Fibroblast of lung (primary cell): ENCODE data around the gene TMPRSS15. TPM values are rescaled to one million over a fixed set of nuclear protein-coding genes. Genes with fewer than 3 reads are reported as not detected.

Experiments used
- DNase-seq, 2 donors: peaks; one replicate each; pipeline versions ENCODE4 v3.0.0 to v3.0.0-alpha.2; 2010; ENCODE audit warnings: low read depth in 2 of 2
- H2AFZ ChIP-seq: 2 replicates; pipeline ENCODE4 v1.5.1; 2012; ENCODE audit warnings: low read length, control low read depth, inconsistent platforms
- H3K27ac ChIP-seq: 2 replicates; pipeline ENCODE4 v1.5.1; 2011; ENCODE audit warnings: low read length, control low read depth; ENCODE audit not compliant: insufficient read depth
- H3K27me3 ChIP-seq: 2 replicates; pipeline ENCODE4 v1.5.1; 2011; ENCODE audit warnings: mild to moderate bottlenecking, low read length; ENCODE audit not compliant: control insufficient read depth, insufficient read depth
- H3K36me3 ChIP-seq: 2 replicates; pipeline ENCODE4 v1.5.1; 2011; ENCODE audit warnings: low read length; ENCODE audit not compliant: control insufficient read depth, insufficient read depth
- H3K4me1 ChIP-seq: 2 replicates; pipeline ENCODE4 v1.5.1; 2011; ENCODE audit warnings: low read length; ENCODE audit not compliant: control insufficient read depth, insufficient read depth; ENCODE audit errors: extremely low read depth
- H3K4me2 ChIP-seq: 2 replicates; pipeline ENCODE4 v1.5.1; 2011; ENCODE audit warnings: low read length, control low read depth; ENCODE audit not compliant: insufficient read depth; ENCODE audit errors: extremely low read depth
- H3K4me3 ChIP-seq, 4 experiments: fragments of 200-600 bp in 1 of 4; sonication (generic) in 1 of 4; replicated peaks in 1 of 4; 2 replicates each; pipeline ENCODE4 v1.5.1; 2011 to 2016; ENCODE audit warnings: low read length in 4 of 4, low read depth in 3 of 4, mild to moderate bottlenecking in 3 of 4, control low read depth in 2 of 4, inconsistent platforms in 1 of 4, mixed read lengths in 1 of 4; ENCODE audit not compliant: insufficient read depth in 1 of 4; ENCODE audit errors: control extremely low read depth in 1 of 4
- H3K79me2 ChIP-seq: 2 replicates; pipeline ENCODE4 v1.5.1; 2012; ENCODE audit warnings: mild to moderate bottlenecking, low read length, inconsistent platforms; ENCODE audit not compliant: control insufficient read depth, insufficient read depth
- H3K9ac ChIP-seq: 2 replicates; pipeline ENCODE4 v1.5.1; 2011; ENCODE audit warnings: mild to moderate bottlenecking, low read length, control low read depth; ENCODE audit not compliant: insufficient read depth
- H3K9me3 ChIP-seq: 2 replicates; pipeline ENCODE4 v1.5.1; 2012; ENCODE audit warnings: low read depth, low read length; ENCODE audit not compliant: control insufficient read depth, insufficient read depth
- H4K20me1 ChIP-seq: 2 replicates; pipeline ENCODE4 v1.5.1; 2011; ENCODE audit warnings: low read length; ENCODE audit not compliant: control insufficient read depth, insufficient read depth; ENCODE audit errors: extremely low read depth
- EZH2 ChIP-seq: IDR thresholded peaks from 2 replicates; pipeline ENCODE4 v1.5.1; 2012; ENCODE audit warnings: low read length, control low read depth, mild to moderate bottlenecking; ENCODE audit errors: missing control alignments
- polyA plus RNA-seq, 2 donors: library from polyadenylated mRNA; depleted of rRNA in 1 of 2; stranded (reverse) in 1 of 2; unstranded in 1 of 2; fragments of >200 nt; gene quantifications; 2 replicates each; pipeline ENCODE4 v1.2.1, GENCODE V29; 2011 to 2012; ENCODE audit warnings: missing spikeins in 1 of 2
- total RNA-seq: library from RNA; depleted of rRNA; stranded (reverse); fragments of >200 nt; gene quantifications from 2 replicates; pipeline ENCODE4 v1.2.1, GENCODE V29; 2014
- TF ChIP-seq, protein P1 (sequence below), 2 donors: IDR thresholded peaks in 1 of 2; conservative IDR thresholded peaks in 1 of 2; 1 replicate in 1 of 2; 2 replicates in 1 of 2; pipeline ENCODE4 v1.5.1; 2011 to 2012; ENCODE audit warnings: low read length in 2 of 2, control low read depth in 1 of 2, inconsistent platforms in 1 of 2, low read depth in 1 of 2, mild to moderate bottlenecking in 1 of 2

The TMPRSS15 gene
- total and polyA plus RNA-seq, 2 donors (not counting 1 experiment from before 2014, with no cell fraction given), result not detected

DNA sequence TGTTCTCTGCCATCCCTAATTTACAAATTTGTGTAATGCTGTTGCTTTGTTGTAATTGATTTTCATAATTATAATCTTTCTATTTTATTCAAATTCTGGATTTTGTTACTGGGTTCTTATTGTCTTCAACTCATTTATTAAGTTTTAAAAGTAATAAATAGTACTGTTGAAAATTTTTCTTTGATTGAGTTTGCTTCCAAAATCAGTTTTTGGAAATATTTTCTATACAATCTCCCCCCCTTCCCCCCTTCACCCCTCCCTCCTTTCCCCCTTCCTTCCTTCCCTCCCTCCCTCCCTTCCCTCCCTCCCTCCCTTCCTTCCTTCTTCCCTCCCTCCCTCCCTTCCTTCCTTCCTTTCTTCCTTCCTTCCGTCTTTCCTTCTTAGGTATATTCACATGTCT is 6.0 kb upstream of the TMPRSS15 start:
- H3K36me3 ChIP-seq, result no peaks in the 10 kb centered on the region
- no peak overlapping the region for H3K27ac ChIP-seq
- H3K4me2 ChIP-seq, result no peak overlapping the region
- DNase-seq, result no peak
- H3K4me3 ChIP-seq, result no peak overlapping the region
- H3K9me3 ChIP-seq, result no peaks in the 10 kb centered on the region
- no peaks in the 10 kb centered on the region for H3K79me2 ChIP-seq
- no peaks in the 10 kb centered on the region for H3K4me1 ChIP-seq
- no peak overlapping the region for H2AFZ ChIP-seq
- H3K27me3 ChIP-seq, result no peaks in the 10 kb centered on the region
- TF ChIP-seq EZH2, result no peak
- TF ChIP-seq, protein P1, sequence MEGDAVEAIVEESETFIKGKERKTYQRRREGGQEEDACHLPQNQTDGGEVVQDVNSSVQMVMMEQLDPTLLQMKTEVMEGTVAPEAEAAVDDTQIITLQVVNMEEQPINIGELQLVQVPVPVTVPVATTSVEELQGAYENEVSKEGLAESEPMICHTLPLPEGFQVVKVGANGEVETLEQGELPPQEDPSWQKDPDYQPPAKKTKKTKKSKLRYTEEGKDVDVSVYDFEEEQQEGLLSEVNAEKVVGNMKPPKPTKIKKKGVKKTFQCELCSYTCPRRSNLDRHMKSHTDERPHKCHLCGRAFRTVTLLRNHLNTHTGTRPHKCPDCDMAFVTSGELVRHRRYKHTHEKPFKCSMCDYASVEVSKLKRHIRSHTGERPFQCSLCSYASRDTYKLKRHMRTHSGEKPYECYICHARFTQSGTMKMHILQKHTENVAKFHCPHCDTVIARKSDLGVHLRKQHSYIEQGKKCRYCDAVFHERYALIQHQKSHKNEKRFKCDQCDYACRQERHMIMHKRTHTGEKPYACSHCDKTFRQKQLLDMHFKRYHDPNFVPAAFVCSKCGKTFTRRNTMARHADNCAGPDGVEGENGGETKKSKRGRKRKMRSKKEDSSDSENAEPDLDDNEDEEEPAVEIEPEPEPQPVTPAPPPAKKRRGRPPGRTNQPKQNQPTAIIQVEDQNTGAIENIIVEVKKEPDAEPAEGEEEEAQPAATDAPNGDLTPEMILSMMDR (conservative IDR thresholded peaks at IDR 0.05 in 1 of 2, IDR thresholded peaks at IDR 0.05 in 1 of 2; ENCODE audit: low read depth in 1 of 2, low read length in 2 of 2), result no peak
- no peak overlapping the region for H3K9ac ChIP-seq
- no peaks in the 10 kb centered on the region for H4K20me1 ChIP-seq

- no peak overlapping the region for H3K4me2 ChIP-seq
- TF ChIP-seq, protein P1 (conservative IDR thresholded peaks at IDR 0.05 in 1 of 2, IDR thresholded peaks at IDR 0.05 in 1 of 2; ENCODE audit: low read depth in 1 of 2, low read length in 2 of 2), result no peak
- TF ChIP-seq EZH2, result no peak
- no peaks in the 10 kb centered on the region for H3K27me3 ChIP-seq
- no peak overlapping the region for H3K27ac ChIP-seq
- H2AFZ ChIP-seq, result no peak overlapping the region
- DNase-seq, result no peak
- no peaks in the 10 kb centered on the region for H3K36me3 ChIP-seq
- H3K79me2 ChIP-seq, result no peaks in the 10 kb centered on the region
- no peaks in the 10 kb centered on the region for H3K4me1 ChIP-seq
- H3K9ac ChIP-seq, result no peak overlapping the region
- no peak overlapping the region for H3K4me3 ChIP-seq
- no peaks in the 10 kb centered on the region for H4K20me1 ChIP-seq
- H3K9me3 ChIP-seq, result no peaks in the 10 kb centered on the region
Observed at GRCh38 chr21:18398843-18399242, 4.7 kb downstream of the TMPRSS15 start.

GRCh38 chr21:18387994-18388393 is 15.6 kb downstream of the TMPRSS15 start:
- Histone ChIP-seq H3K36me3 (no peaks in the 10 kb centered on the region), H3K4me3 (no peak overlapping the region), H3K27me3 (no peaks in the 10 kb centered on the region), H3K4me2 (no peak overlapping the region), H3K27ac (no peak overlapping the region), H3K4me1 (no peaks in the 10 kb centered on the region), H3K9me3 (no peaks in the 10 kb centered on the region), H3K9ac (no peak overlapping the region), H2AFZ (no peak overlapping the region), H4K20me1 (no peaks in the 10 kb centered on the region), H3K79me2 (no peaks in the 10 kb centered on the region)
- no peak for TF ChIP-seq EZH2
- TF ChIP-seq, protein P1 (conservative IDR thresholded peaks at IDR 0.05 in 1 of 2, IDR thresholded peaks at IDR 0.05 in 1 of 2; ENCODE audit: low read depth in 1 of 2, low read length in 2 of 2), result no peak
- DNase-seq, result no peak
